ENCODE measurements around the gene ANKS1B. TPM values are rescaled to one million over a fixed set of nuclear protein-coding genes. Genes with fewer than 3 reads are reported as not detected.
A peak's percentile ranks its signal among the peaks of the same experiment; 100 is the strongest.
"Not testable (repeated sequence)": the region's sequence is repeated elsewhere in the genome, so short reads cannot be mapped to it uniquely, and the experiment has no call there.

Gene ANKS1B
- polyA plus RNA-seq, 12 donors, result 1.5 to 4.0 (median 2.7) TPM; not detected in 2

DNA sequence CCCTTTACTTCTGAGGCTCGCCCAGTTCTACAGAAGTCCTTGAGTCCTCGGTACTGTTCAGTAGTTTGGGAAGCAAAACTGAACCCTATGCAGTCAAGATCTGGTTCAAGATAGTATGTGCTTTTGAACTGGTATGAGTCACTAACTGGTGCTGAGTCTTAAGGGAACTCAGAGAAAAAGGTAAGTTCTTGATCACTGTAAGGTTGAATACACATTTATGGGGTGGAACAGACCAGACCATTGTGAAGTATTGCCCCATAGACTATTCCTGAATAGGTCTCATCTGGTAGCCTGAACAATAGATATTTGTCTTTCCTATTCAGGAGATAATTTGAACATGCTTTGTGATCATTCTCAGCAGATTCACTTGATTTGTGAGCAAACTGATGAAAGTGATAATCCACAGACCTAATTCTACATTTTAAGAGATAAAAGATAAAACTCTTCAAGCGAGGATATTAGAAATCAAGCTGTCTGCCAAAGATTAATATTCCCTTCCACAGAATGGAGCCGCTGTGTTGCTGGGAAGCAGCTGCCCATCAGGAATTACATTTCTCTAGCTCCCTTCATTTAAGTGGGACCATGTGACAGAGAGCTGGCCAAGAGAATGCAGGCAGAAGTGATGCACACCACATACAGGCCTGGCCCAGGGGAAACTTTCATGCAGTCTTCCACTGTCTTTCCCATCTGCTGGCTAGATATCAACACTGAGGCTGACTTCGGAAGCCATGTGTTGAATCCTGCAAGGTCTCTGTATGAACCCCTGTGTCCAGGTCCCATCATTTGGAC, 707.0 kb downstream of the ANKS1B start:
- DNase-seq, result no peak

DNA sequence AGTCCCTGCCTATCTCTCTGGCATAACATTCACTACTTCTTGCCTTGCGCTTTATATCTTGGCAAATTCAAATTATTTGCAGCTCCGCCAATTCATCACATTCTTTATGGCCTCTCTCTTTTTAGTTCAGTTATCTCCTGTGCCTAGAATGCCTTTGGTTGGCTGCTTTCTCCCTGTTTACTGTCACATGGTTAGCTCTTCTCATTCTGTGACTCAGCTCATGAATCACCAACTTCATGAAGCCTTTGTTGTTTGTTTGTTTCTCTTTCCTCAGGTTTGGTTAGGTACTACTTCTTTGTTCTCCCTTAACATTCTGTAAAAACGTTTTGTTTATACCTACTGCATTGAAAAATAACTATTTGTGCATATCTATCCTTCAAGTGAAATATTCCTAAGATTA, 713.7 kb downstream of the ANKS1B start:
- no peak for DNase-seq

DNA sequence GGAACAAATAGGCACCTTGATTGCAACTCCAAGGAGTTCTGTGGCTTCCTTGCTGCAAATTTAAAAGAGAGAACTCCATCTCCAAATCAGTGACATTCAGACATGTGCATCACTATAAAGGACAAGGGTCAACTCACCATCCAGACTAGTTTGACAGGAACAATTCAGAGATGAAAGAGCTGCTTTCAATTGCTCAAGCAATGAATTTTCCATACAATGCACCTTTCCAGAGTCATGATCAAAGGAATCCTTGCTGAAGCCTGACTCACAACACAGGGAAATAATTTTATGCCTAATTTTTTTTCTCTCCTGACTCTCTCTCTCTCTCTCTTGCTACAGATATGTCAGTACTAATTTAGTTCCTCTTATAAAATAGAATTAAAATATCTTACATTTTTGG, 717.7 kb downstream of the ANKS1B start:
- no peak for DNase-seq

DNA sequence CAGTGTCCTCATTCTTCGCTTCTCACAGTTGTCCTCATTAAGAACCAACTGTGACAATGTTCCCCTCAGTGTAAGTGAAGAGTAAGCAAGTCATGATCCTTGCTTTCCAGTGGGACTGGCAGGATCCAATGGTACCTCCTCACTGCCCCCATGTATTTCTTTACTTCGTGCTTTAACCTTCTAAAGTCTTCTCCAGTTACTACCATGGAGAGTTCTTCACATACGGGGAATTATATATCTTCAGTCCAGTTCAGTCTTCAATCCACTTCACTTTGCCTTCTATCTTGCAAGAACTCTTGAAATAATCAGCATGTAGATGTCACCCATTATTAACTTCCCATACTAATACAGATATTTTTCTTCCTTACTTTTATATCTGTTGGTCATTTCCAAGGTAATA, 719.1 kb downstream of the ANKS1B start:
- DNase-seq, result no peak

DNA sequence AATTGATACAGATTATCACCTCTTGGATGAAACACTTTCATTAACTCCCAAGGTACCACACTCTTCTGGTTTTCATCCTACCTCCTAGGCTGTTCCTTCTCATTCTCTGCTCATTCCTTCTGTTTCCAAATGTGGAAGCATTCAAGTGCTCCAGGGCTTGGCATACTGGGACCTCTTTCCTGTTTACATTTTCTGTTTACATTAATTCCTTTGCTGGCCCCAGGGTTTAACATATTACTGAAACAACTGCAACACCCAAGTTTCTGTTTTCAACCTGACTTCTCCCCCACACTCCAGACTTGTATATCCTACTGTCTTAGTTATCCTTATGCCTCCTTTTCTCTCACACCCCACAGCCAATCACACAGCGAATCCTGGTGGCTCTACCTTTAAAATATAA, 723.5 kb downstream of the ANKS1B start:
- DNase-seq, result no peak

DNA sequence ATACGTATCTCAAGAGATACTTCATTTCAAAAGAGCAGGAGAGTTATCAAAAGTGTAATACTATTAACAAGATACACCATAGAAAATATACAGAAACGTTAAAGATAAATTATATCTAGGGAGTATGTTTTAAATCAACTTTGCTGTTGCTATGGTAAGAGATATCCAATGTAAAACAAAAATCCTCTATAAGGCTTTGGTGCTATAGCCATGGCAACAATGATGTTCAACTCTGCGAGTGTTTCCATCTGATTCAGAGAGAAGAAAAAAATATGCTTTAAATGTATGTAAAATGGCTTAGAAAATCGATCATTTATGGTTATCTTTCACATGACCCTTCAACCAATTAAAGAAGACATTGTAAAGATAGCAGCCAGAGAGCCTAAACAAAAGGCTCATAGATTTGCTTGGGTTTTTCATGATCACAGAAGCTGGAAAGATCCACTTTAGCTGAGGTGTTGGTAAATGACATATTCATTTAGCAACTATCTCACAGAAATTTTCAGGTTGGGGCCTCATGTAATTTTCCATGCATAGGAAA, 724.2 kb downstream of the ANKS1B start:
- DNase-seq, result no peak

DNA sequence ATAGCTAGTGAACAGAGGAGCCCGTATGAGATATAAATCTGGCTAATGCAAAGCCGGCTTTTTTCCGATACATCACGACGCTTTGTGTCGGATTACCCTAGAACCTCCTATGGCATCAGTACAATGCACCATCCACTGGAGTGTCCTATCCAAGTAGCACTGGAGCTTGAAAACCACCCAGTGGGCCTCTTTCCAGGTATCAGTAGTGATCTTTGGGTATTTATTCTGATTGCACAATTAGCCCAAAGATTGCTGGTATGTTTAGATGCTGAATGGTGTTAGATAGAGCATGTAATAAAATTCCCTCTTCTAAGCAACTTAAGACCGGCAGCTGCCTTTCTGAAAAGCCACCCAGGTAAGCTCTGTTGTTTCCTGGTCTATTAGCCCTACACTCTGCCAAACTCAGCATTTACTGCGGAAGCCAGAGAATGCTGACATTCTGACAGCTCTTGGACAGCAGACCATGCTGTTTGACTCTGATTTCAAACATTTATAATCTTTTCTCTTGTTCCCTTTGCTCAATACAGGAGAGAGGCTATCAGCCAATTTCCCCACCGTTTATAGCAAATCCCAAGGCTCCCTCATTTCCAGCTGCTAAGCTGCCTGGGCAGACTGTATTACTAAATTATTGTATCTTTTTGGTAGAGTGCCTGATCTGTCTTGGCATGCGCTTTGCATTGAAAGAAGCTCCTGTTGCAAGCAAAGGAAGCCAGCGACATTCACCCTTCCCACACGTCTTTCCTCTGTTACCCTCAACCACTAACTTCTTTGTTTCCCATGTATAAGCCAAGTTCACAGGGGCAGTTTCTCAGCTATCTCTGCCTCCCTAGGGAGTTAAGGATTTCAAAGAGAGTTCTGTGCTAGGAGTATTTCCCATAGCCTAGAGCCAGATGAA, 725.4 kb downstream of the ANKS1B start:
- DNase-seq, result peak; percentile 46

DNA sequence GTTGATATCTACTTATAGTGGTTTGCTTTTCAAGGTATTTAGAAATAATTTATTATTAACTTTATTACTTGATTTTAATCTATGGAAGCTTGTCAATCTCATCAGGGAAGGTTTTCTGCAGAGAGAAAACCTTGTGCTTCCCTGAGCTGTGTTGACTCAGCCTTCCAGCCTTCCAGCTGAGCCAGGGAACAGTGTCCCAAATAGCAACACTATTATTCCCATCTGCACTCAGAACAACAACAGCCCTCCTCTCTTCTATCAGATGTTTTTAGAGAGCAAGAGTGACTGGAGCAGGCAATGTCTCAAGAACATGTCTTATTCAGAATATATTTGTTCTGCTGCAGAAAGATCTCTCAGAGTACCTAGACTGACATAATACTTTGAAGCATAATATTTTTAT, 727.1 kb downstream of the ANKS1B start:
- peak; percentile 19 for DNase-seq

DNA sequence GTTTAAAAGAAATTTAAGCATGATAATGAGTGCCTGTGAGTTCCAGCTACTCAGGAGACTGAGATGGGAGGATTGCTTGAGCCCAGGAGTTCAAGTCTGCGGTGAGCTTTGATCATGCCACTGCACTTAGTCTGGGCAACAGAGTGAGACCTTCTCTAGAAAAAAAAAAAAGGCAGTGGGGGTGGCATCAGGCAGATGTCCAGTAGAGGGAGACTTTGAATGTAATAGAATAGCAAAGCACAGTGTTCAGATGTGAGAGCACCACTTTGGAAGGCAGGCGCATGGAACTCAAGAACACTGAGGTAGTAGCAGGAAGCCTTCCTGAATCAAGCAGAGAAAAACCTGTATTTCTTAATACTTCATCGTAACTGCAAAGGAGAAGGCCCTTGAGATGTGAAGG, 731.7 kb downstream of the ANKS1B start:
- no peak for DNase-seq

DNA sequence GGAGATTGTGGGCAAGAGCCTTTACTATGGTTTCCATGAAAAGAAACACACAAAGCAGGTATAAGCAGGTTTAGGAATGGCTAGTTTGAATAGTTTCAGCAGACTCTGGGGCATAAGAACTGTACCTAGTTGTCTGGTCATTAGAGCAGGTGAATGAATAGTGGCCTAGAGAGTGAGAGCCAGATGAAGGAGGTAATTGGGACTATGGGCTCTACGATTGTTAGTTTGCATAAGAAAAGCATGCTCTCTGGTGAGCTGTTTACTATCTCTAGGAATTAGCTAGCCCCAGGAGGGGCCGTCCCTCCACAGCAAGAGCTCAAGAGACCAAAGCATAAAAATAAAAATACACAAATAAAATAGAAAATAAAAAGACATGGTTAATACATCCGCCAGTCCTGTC, 734.6 kb downstream of the ANKS1B start:
- DNase-seq, result no peak

DNA sequence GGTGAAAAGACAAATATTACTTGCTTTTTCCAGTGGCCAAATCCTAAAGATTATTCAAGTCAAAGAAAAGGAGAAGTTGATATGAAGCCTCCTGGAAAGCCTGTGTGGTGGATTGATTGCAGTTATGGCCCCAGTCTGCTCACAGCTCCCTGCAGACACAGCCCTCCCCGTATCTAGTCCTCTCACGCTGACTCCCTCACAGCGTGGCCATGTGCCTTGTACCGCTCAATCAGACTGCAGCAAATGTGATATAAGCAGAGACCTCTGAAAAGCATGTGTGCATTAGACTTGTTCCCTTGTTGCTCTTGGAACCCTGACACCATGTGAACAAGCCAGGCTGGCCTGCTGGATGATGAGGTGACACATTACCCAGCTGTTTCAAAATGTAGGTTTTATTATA, 735.2 kb downstream of the ANKS1B start:
- DNase-seq, result no peak

DNA sequence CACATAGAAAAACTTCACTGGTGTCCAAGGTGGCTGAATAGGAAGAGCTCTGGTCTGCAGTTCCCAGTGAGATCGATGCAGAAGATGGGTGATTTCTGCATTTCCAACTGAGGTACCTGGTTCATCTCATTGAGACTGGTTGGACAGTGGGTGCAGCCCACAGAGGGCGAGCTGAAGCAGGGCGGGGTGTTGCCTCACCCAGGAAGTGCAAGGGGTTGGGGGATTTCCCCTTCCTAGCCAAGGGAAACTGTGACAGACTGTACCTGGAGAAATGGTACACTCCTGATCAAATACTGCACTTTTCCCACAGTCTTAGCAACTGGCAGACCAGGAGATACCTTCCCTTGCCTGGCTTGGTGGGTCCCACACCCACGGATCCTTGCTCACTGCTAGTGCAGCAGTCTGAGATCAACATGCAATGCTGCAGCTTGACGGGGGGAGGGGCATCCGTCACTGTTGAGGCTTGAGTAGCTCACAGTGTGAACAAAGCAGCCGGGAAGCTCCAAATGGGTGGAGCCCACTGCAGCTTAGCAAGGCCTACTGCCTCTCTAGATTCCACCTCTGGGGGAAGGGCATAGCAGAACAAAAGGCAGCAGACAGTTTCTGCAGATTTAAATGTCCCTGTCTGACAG, 746.7 kb downstream of the ANKS1B start:
- not testable (repeated sequence) for DNase-seq

DNA sequence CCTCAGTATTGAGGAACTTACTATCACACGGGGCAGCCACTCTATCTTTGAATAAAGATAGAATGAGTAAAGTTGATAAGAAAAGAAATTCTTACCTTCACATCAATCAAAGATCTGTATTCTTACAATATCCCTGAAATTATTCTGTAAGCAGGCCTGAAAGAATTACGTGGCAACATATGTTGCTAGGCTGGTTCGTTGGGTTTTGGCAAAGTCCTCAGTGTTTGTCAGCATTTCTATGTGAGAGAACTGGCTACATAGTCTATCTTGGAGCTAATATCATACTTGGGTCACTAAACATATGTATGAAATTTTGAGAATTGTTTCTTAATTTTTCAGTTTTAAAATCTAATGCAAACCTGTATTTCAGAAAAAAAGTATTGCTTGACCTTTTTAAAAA, 749.4 kb downstream of the ANKS1B start:
- DNase-seq, result no peak

DNA sequence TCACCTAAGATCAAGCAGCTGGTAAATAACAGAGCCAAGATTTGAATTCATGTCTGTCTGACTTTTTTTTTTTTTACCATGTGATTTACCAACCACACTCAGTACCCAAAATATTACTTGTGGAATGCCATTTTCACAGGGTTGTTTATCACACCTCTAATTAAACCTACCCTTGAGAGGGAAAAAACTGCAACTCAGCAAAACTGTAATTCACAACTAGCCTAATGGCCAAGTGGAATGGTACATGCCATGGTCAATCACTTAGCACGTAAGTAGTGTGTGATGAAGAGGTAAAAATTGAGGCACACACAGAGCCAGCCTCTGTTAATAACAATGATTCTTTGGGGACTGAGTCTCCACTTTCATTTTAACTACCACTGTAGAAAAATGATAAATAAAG, 750.0 kb downstream of the ANKS1B start:
- no peak for DNase-seq

DNA sequence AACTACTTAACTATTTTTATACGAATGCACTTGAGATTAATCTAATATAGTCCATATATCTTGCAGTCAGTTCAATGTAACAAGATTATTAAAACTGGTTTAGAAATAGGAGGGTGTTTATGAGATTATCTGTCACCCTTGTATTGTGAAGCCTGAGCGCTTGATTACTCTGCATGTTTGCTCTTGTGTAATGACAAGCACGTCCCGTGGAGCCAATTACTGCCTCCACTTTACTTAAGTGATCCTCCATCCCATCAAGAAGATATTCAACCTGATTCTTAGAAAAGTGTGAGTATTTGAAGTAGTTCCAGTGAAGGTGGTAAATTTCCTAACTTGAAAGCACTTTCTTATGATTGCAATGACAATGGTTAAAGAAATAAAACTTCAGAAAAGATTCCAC, 752.4 kb downstream of the ANKS1B start:
- DNase-seq, result no peak

DNA sequence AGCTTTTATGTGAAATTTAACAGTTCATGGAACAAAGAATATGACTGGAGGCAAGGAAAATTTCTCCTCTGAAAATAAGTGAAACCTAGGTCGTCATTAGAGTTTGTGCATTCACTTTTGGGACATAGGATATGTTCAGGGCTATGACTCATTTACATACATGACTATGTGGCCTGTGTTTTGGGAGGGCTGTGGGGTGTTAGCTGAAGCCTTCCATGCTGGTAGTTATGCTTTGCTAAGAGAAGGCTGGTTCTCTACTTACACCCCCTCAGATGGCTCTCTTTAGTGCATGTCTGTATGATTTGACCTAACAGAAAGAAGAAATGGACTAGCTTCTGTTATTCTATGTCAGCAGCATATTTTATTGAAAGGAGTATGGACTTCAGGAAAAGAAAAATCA, 753.7 kb downstream of the ANKS1B start:
- DNase-seq, result no peak

DNA sequence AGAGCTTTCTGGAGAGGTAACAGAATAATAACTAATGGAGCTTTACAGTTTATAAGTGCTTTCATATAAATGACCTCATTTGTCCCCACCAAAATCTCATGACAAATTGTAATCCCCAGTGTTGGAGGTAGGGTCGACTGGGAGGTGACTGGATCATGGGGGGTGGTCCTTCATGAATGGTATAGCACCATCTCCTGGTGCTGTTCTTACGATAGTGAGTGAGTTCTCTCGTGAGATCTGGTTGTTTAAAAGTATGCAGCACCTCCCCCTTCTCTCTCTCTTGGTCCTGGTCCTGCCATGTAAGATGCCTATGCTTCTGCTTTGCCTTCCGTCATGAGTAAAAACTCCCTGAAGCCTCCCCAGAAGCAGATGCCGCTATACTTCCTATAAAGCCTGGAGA, 760.5 kb downstream of the ANKS1B start:
- no peak for DNase-seq

DNA sequence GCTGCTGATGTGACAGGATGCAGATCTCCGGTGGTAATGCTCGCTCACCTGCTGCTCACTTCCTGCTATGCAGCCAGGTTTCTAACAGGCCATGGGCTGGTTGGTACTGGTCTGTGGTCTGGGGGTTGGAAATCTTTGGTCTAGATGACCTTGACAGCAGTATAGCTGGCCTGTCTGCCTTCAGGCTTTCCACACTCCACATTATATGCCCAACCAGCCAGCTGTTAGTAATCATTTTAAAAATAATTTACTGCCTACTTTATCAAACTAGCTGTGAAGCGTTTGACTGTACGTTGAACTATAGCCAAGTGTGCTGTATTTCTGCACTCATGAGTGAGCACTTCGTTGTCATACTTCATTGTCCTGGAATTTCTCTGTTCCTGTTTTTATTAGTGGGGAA, 761.2 kb downstream of the ANKS1B start:
- DNase-seq, result no peak

DNA sequence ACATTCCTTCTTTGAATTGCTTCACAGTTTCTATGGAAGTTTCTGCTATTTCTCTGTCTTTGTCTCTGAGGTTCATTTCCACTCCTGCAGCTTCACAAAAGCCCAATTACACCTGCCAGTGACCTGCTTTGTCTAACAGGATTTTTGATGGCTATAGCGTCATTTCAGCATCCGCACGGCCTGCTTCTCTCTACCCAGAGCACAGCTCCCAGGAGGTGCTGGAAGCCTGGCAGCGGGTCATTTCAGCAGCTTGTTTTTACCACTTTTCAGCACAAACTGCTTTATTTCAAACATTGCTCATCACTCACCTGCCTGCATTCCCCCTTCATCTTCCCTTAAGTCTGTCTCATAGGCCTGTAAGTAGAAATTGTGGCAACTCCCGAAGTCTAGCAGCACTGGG, 771.7 kb downstream of the ANKS1B start:
- no peak for DNase-seq

DNA sequence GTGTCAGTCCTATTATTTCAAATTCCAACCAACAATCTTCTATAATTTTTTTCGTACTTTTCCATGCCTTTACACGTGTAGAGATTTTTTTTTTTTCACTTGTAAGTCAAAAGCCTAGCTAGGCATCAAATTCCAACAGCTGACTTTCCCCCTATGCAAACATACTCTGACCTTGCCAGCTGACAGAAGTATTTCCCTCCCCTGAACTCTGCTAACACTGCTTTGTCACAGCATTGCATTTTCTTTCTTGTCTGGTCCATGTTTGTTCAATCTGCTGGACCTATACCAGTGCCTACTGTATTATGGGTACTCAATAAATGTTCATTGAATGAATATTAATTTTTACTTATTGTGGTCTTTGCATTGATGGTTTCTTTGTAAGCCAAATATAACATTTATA, 772.5 kb downstream of the ANKS1B start:
- no peak for DNase-seq

DNA sequence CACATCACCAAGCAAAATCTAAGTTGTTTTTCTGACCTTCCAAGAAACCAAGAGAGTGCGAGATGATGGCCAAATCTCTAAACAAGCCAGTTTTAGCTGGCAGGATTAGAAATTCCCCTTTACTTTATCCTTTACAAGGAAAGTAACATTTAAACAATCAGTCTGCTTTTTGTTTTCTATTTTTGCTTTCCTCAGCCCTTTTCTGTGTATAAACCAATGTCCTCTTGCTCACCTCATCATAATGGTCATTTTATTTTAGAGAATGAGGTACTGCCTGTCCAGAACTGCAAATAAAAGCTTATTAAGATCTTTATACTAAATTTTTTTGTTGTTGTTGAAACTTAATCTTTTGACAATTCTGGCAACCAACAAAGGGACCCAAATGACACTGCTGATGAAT, 779.6 kb downstream of the ANKS1B start:
- no peak for DNase-seq

DNA sequence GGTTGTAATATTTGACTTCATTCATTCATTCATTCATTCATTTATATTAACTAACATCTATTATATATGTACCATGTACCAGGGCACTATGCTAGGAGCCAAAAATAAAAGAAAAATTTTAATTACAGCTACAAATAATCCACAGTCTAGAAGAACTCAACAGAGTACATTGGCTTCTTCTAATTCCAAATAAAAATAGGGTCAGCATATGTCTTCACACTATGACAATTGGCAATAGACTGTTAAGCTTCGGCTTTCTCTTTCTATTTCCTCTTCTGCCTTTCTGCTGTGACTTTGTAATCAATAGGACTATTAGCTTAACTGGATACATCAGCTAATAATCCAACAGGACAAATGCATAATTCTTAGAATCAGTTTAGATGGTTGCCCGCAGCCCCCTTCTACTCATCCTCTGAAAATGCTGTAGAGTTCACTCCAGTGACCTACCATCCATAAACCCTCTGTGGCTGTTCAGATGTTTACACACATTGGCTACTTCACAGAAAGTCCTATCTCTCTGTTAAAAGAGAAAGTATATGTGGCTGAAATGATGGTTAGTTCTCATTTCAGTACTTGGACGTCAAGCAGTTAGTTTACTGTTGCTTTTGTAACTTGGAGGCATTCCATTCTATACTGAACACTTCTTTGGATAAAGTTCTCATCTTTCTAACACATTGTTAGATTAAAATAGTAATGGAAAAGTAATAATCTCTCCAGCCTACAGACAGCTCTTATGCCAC, 782.7 kb downstream of the ANKS1B start:
- no peak for DNase-seq
